22Rv1 (cell line): Measurements from ENCODE around the gene CCDC102A.

Source experiments
- H3K27ac ChIP-seq: fragments of 450-650 bp; 2 replicates; pipeline ENCODE4 v1.5.1; 2017
- CTCF ChIP-seq: fragments of 450-650 bp; IDR thresholded peaks from 2 replicates; pipeline ENCODE4 v1.5.1; 2017; ENCODE audit warnings: mild to moderate bottlenecking
- ZFX ChIP-seq: fragments of 450-650 bp; IDR thresholded peaks from 2 replicates; pipeline ENCODE4 v1.6.1; 2017; ENCODE audit warnings: antibody characterized with exemption, borderline replicate concordance

Gene CCDC102A

DNA sequence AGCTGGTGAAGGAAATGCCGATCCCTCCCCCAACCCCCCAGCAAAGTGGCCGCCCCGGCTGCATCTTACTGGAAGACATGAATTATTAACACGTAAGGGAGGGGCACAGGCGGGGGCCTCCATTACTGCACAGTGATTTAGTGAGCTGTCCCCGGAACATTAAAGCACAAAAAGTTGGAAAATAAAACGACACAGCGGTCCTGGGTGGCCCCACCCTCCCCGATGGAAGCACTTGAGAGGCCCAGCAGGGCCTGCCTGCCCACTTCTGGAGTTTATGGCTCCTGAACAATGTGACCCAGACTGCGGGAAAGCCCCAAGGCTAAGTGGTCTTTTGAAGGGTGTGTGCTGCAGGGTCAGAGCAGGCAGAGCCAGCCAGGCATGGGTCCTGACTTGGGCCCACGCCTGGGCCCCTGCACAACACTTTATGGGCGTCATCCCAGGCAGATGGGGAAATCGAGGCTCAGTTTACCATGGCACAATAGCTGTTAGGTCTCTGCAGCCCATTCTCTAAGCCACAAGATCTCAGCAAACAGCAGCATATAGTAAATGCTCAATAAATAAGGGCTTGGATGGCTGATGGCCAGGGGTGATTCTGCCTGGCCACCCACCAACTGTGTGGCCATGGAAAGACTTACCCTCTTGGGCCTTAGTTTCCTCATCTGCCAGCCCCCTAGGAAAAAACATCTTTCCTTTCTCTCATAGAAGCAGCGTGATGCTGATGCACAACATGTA is 22.8 kb downstream of the CCDC102A start:
- H3K27ac ChIP-seq, result no peak overlapping the region
- TF ChIP-seq ZFX (no peak), CTCF (no peak)

DNA sequence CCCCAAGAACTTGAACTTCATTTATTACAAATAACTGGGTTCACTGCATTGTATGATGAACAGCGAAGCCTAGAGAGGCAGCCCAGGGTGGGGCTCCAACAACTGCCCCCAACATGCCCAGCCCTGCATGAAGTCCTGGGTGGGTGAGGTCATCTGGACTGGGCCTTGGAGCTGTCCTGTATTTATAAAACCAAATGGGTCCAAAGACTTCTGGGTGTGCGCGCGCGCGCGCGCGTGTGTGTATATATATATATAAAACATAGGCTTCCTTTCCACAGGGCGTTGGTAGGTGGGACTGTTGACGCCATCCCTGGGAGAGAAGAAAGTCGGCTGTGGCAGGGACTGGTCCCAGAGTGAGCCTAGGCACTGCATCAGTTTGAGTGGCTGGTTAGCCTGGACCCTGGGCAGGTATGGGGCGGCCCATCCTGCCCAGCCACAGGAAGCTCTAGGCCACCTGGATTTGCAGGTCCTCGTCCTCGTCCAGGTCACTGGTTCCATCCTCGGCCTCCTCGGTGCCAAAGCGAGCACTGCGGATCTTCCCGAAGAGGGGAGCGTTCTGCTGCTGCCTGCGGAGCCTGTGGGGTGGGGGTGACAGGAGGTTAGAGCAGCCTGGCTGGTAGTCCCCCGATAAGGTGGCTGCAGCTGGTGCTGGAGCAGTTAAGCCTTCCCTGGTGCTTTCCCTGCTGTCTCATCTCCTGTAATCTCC is 23.9 kb downstream of the CCDC102A start:
- no peak overlapping the region for H3K27ac ChIP-seq
- TF ChIP-seq CTCF (no peak), ZFX (no peak)

DNA sequence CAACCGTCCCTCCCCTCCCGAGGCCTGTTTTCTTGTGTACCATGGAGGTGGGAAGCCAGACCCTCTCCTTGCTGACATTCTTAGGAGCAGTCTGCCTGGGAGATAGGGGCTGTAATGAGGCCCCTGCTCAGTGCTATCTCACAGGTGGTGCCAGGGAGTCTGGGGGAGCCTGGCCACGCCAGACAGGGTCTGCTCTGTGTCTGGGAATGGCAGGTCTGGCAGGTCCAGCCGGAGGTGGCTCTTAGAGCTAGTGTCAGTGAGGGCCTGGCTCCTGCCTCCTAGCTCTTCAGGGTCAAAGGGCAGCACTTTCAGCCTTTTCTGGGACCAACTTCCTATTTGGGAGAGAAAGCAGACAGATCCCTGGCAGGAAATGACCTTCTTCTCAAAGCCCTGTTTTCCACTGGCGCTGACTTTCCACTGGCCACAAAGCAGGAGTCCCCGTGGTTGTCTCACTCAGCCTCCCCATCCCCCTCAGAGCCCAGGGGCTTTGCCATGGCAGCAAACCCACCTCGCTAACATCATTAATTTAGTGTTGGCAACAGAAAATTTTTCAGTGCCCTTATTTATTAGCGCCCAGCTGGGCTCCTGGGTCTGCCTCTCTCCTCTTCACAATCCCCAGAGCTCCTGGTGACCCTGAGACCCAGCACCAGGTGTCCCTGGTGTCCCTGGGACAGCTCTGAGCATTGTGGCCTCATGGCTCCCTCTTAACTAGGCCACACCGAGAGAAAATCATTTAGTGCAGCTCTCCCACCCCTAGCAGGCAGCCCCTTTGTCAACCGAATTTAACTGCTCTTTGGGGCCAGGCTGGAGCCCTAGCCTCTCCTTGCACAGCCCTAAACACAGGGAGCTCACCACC is 26.1 kb downstream of the CCDC102A start:
- no peak overlapping the region for H3K27ac ChIP-seq
- no peak for TF ChIP-seq CTCF
- TF ChIP-seq ZFX, result no peak

DNA sequence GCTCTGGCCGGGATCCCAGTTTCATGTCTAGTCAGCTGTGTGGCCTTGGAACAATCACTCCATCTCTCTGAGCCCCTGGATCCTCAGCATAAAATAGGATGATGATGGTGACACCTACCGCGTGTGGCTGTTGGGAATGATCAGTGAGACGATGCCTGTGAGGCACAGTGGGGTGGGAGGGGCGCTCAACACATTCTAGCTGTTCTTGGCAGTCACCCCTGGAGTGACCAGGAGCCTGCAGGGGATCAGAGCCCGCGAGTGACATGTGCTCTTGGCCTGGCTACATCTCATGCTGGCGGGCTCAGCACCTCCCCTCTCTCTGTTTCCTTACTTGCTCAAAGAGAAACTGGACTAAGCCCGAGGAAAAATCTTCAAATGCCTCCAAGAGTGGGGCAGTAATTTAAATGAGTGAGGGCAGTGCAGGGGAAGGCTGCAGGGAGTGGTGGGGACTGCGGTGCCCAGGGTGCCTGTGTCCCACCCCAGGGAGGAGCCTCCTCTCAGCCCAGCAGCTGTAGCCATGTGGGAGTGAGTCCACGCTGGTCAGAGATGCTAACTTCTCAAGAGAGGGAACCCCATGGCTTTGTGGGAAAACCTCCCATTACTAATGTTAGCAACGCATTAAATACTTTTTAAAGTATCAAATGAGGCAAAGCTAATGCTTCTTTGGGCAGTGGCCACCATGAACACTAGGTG is 27.0 kb downstream of the CCDC102A start:
- TF ChIP-seq ZFX (no peak), CTCF (no peak)
- H3K27ac ChIP-seq, result no peak overlapping the region

- no peak overlapping the region for H3K27ac ChIP-seq
- TF ChIP-seq CTCF (no peak), ZFX (no peak)
These were observed 28.3 kb downstream of the CCDC102A start for GRCh38 chr16:57508035-57508425.

- no peak for TF ChIP-seq CTCF
- no peak overlapping the region for H3K27ac ChIP-seq
These were observed 29.0 kb downstream of the CCDC102A start for GRCh38 chr16:57507136-57508034.
